Psoas muscle (tissue), 8 donors: ENCODE measurements around the gene PRR5L. TPM values are rescaled to one million over a fixed set of nuclear protein-coding genes. Genes with fewer than 3 reads are reported as not detected.

Experiments
- ATAC-seq, 4 donors: fragments of 200-7000 bp; cut with Tn5 transposase; one replicate each; pipeline ENCODE4 v1.9.1; 2020; ENCODE audit warnings: moderate library complexity in 3 of 4, mild to moderate bottlenecking in 2 of 4
- DNase-seq, 2 donors: peaks; one replicate each; pipeline ENCODE4 v3.0.0-alpha.2; 2020
- H3K27ac ChIP-seq: fragments of 200-600 bp; one replicate; pipeline ENCODE4 v1.8.0; 2022
- H3K27me3 ChIP-seq, 3 donors: fragments of 200-600 bp in 1 of 3; one replicate each; pipeline versions ENCODE4 v1.6.1 to v1.8.0; 2013 to 2022; ENCODE audit warnings: low read length in 2 of 3, mild to moderate bottlenecking in 2 of 3, moderate library complexity in 1 of 3; ENCODE audit not compliant: insufficient read depth in 3 of 3
- H3K36me3 ChIP-seq, 2 donors: fragments of 200-600 bp in 1 of 2; one replicate each; pipeline versions ENCODE4 v1.6.1 to v1.8.0; 2013 to 2022; ENCODE audit warnings: low read depth in 1 of 2, mild to moderate bottlenecking in 1 of 2, moderate library complexity in 1 of 2; ENCODE audit not compliant: insufficient read depth in 1 of 2
- H3K4me1 ChIP-seq: fragments of 200-600 bp; one replicate; pipeline ENCODE4 v1.8.0; 2022
- H3K4me3 ChIP-seq: fragments of 200-600 bp; one replicate; pipeline ENCODE4 v1.8.0; 2022; ENCODE audit warnings: mild to moderate bottlenecking
- H3K9me3 ChIP-seq: fragments of 200-600 bp; one replicate; pipeline ENCODE4 v1.8.0; 2022
- WGBS, 3 donors: extraction: QIAGEN DNeasy Blood & Tissue Kit; methylation state at CpG; one replicate each; pipeline versions ENCODE4 v1.1.6 to v1.1.7; 2013; 5-methylcytosine and 5-hydroxymethylcytosine counted together
- intact Hi-C, 2 donors: fragments of 100-400 bp; cut with DNase I; formaldehyde crosslinking; loops; one replicate each; pipeline versions ENCODE4 v1.11.0 to v1.14.2; 2022
- polyA plus RNA-seq, 3 donors: library from polyadenylated mRNA; stranded (reverse); fragments of 200-250 nt; gene quantifications; one replicate each; pipeline ENCODE4 v1.2.3, GENCODE V29; 2013
- total RNA-seq, 4 donors: library from RNA; stranded (reverse); fragmentation: NEBNext Ultra II Directional in 2 of 4; extraction: Animal tissue kit (Norgen Biotek cat#: 25700) in 2 of 4; gene quantifications; one replicate each; pipeline versions ENCODE4 v1.2.1 to v1.2.4, GENCODE V29; 2021 to 2023
- TF ChIP-seq, protein P1 (sequence below): fragments of 200-600 bp; IDR thresholded peaks from one replicate; pipeline ENCODE4 v1.8.0; 2022; ENCODE audit warnings: antibody characterized with exemption
- donor health status: healthy with polysubstance abuse.
- donor health status: DM: no; HTN: no; CAD: no; lungs with moderate emphysema.
- donor health status: Bipolar disorder and iron deficiency.
- donor health status: healthy.
- donor health status: DM: yes; HTN: yes; CAD: no.
- donor health status: DM: no; HTN: no; CAD: no.
- donor health status: DM: no; HTN: no; CAD: no.
- donor health status: DM: yes; HTN: yes; CAD: no.

Gene PRR5L
- total and polyA plus RNA-seq, 7 donors: 0.39 to 2.5 (median 0.86) TPM

DNA sequence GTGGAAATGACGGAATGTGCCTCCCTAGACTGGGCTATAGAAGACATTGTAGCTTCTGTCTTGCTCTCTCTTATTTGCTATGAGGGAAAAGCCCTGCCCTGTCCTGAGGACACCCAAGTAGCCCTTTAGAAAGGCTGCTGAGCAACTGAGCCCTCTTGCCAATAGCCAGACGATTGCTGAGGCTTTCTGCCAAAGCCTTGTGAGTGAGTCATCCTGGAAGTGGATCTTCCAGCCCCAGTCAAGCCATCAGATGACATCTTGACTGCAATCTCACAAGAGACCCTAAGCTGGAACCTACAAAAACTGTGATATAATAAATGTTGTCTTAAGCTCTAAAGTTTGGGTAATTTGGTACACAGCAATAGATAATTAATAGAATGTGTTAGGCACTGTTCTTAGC lies 217.9 kb downstream of the PRR5L start:
- Histone ChIP-seq H3K9me3 (no peaks in the 10 kb centered on the region), H3K4me3 (no peak overlapping the region), H3K27me3 (no peaks in the 10 kb centered on the region), H3K27ac (no peak overlapping the region), H3K4me1 (no peaks in the 10 kb centered on the region), H3K36me3 (no peaks in the 10 kb centered on the region)
- DNase-seq: no peak
- 46 to 49% (median 48%) methylated on average over 2 of the region's 2 CpGs for WGBS, 3 donors
- TF ChIP-seq, protein P1, sequence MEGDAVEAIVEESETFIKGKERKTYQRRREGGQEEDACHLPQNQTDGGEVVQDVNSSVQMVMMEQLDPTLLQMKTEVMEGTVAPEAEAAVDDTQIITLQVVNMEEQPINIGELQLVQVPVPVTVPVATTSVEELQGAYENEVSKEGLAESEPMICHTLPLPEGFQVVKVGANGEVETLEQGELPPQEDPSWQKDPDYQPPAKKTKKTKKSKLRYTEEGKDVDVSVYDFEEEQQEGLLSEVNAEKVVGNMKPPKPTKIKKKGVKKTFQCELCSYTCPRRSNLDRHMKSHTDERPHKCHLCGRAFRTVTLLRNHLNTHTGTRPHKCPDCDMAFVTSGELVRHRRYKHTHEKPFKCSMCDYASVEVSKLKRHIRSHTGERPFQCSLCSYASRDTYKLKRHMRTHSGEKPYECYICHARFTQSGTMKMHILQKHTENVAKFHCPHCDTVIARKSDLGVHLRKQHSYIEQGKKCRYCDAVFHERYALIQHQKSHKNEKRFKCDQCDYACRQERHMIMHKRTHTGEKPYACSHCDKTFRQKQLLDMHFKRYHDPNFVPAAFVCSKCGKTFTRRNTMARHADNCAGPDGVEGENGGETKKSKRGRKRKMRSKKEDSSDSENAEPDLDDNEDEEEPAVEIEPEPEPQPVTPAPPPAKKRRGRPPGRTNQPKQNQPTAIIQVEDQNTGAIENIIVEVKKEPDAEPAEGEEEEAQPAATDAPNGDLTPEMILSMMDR: no peak
- intact Hi-C loops: no loop called here
- no peak for ATAC-seq

Other genes with a start within 250 kb of the PRR5L start
- gene COMMD9, start 6.9 kb upstream of the PRR5L start, total RNA-seq: 10 to 100 TPM; 52.1 to 79.6 (median 71.8) TPM
- 10 to 100 TPM; 53.0 to 67.2 (median 54.0) TPM for gene COMMD9, start 6.9 kb upstream of the PRR5L start, polyA plus RNA-seq
- 10 to 100 TPM; 11.1 to 14.9 (median 11.6) TPM for gene TRAF6, start 214.0 kb downstream of the PRR5L start, total RNA-seq
- gene TRAF6, start 214.0 kb downstream of the PRR5L start, polyA plus RNA-seq: 1 to 10 TPM; 4.7 to 9.7 (median 6.7) TPM